Measurements from ENCODE around the gene FRMD8. TPM values are rescaled to one million over a fixed set of nuclear protein-coding genes. Genes with fewer than 3 reads are reported as not detected.

The FRMD8 gene
- total RNA-seq, 3 donors from 2014 or later = 22.9 to 57.0 (median 49.0) TPM

GRCh38 chr11:65384301-65384889 lies 2.0 kb upstream of the FRMD8 start:
- no peak for TF ChIP-seq POLR2AphosphoS5 (IDR thresholded peaks at IDR 0.05)
- TF ChIP-seq, protein P1, sequence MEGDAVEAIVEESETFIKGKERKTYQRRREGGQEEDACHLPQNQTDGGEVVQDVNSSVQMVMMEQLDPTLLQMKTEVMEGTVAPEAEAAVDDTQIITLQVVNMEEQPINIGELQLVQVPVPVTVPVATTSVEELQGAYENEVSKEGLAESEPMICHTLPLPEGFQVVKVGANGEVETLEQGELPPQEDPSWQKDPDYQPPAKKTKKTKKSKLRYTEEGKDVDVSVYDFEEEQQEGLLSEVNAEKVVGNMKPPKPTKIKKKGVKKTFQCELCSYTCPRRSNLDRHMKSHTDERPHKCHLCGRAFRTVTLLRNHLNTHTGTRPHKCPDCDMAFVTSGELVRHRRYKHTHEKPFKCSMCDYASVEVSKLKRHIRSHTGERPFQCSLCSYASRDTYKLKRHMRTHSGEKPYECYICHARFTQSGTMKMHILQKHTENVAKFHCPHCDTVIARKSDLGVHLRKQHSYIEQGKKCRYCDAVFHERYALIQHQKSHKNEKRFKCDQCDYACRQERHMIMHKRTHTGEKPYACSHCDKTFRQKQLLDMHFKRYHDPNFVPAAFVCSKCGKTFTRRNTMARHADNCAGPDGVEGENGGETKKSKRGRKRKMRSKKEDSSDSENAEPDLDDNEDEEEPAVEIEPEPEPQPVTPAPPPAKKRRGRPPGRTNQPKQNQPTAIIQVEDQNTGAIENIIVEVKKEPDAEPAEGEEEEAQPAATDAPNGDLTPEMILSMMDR (IDR thresholded peaks at IDR 0.05) = no peak
- TF ChIP-seq POLR2A (IDR thresholded peaks at IDR 0.05) = no peak
- Histone ChIP-seq H3K36me3 (no peaks in the 10 kb centered on the region), H3K4me3 (no peak overlapping the region), H3K4me1 (peaks cover 5 to 42% of the 10 kb centered on the region in 2 donors), H3K9me3 (no peaks in the 10 kb centered on the region), H3K27ac (peak overlapping the region; percentile 98 to 99), H3K27me3 (no peaks in the 10 kb centered on the region)
- intact Hi-C loops (cut with DNase I; ENCODE audit: low total_unique reads) = loop anchor here (5.0 to 10.0 kb wide), 2 partner anchors 33 to 130 kb away; no protein-coding TSS in a partner anchor
- peak in 1 of 2 donors; percentile 59 for DNase-seq (ENCODE audit: low spot score in 2 of 2)

- Histone ChIP-seq H3K9me3 (no peaks in the 10 kb centered on the region), H3K36me3 (no peaks in the 10 kb centered on the region), H3K27me3 (no peaks in the 10 kb centered on the region), H3K4me3 (peak overlapping the region in 2 of 3 donors; percentile 23 to 88), H3K27ac (peak overlapping the region; percentile 94 to 99), H3K4me1 (peaks cover 21 to 67% of the 10 kb centered on the region in 2 donors)
- no peak for TF ChIP-seq POLR2A (IDR thresholded peaks at IDR 0.05)
- no peak for TF ChIP-seq POLR2AphosphoS5 (IDR thresholded peaks at IDR 0.05)
- TF ChIP-seq, protein P1 (IDR thresholded peaks at IDR 0.05) = no peak
- intact Hi-C loops (cut with DNase I; ENCODE audit: low total_unique reads) = loop anchor here (10.0 kb wide), 1 partner anchor 126 kb away; no protein-coding TSS in a partner anchor
- DNase-seq (ENCODE audit: low spot score in 2 of 2) = no peak
These were observed 2.3 kb downstream of the FRMD8 start for GRCh38 chr11:65388731-65389130.

- Histone ChIP-seq H3K4me1 (peaks cover 21 to 61% of the 10 kb centered on the region in 2 donors), H3K4me3 (peak overlapping the region in 2 of 3 donors; percentile 23 to 88), H3K27me3 (no peaks in the 10 kb centered on the region), H3K27ac (peak overlapping the region; percentile 94 to 99), H3K36me3 (no peaks in the 10 kb centered on the region), H3K9me3 (no peaks in the 10 kb centered on the region)
- peak in 1 of 2 donors; percentile 61 for DNase-seq (ENCODE audit: low spot score in 2 of 2)
- intact Hi-C loops (cut with DNase I; ENCODE audit: low total_unique reads) = loop anchor here (10.0 kb wide), 1 partner anchor 125 kb away; no protein-coding TSS in a partner anchor
- no peak for TF ChIP-seq POLR2A (IDR thresholded peaks at IDR 0.05)
- TF ChIP-seq, protein P1 (IDR thresholded peaks at IDR 0.05) = no peak
- no peak for TF ChIP-seq POLR2AphosphoS5 (IDR thresholded peaks at IDR 0.05)
These were observed 3.0 kb downstream of the FRMD8 start for GRCh38 chr11:65389294-65389980.

GRCh38 chr11:65390099-65390941 lies 3.9 kb downstream of the FRMD8 start:
- peak in 1 of 2 donors; percentile 49 for DNase-seq (ENCODE audit: low spot score in 2 of 2)
- no peaks in the 10 kb centered on the region for H3K36me3 ChIP-seq
- no peaks in the 10 kb centered on the region for H3K9me3 ChIP-seq
- TF ChIP-seq, protein P1 (IDR thresholded peaks at IDR 0.05) = no peak
- no peak for TF ChIP-seq POLR2A (IDR thresholded peaks at IDR 0.05)
- TF ChIP-seq POLR2AphosphoS5 (IDR thresholded peaks at IDR 0.05) = no peak
- peak overlapping the region in 2 of 3 donors; percentile 23 to 88 for H3K4me3 ChIP-seq
- intact Hi-C loops (cut with DNase I; ENCODE audit: low total_unique reads) = no loop called here
- H3K27ac ChIP-seq = peak overlapping the region; percentile 94 to 99
- peaks cover 21 to 61% of the 10 kb centered on the region in 2 donors for H3K4me1 ChIP-seq
- H3K27me3 ChIP-seq = no peaks in the 10 kb centered on the region
